AG04449 (cell line): Measurements from ENCODE around the gene PPP2R2C.

Source experiments
- CTCF ChIA-PET: fragments of 350-600 bp; formaldehyde crosslinking; extraction: SDS; loops from one replicate; lab custom pipeline; 2021; ENCODE audit warnings: antibody characterized with exemption; lab: Yijun Ruan, JAX
- POLR2A ChIA-PET: fragments of 400-600, 350-600 bp; formaldehyde crosslinking; extraction: SDS; loops from one replicate; lab custom pipeline; 2020; ENCODE audit warnings: antibody characterized with exemption, inconsistent platforms; lab: Yijun Ruan, JAX
- DNase-seq: peaks from one replicate; pipeline ENCODE4 v3.0.0-alpha.2; 2010; ENCODE audit warnings: low read depth, low spot score
- H3K4me3 ChIP-seq: 2 replicates; pipeline ENCODE4 v1.5.1; 2011; ENCODE audit warnings: low read depth, mild to moderate bottlenecking, control low read depth, low read length
- CTCF ChIP-seq: IDR thresholded peaks from one replicate; pipeline ENCODE4 v1.5.1; 2011; ENCODE audit warnings: mild to moderate bottlenecking, moderate library complexity, low read length, control low read depth, inconsistent platforms; ENCODE audit not compliant: insufficient read depth; ENCODE audit errors: missing control alignments

PPP2R2C gene

GRCh38 chr4:6329478-6330383 is 142.7 kb downstream of the PPP2R2C start:
- CTCF ChIA-PET: interaction anchor here (1.5 to 23.8 kb wide), 5 partner anchors 9 to 217 kb away, joined by 3 to 1359 read pairs (median 35); partner anchors contain the start of gene WFS1

GRCh38 chr4:6328526-6328925 is 143.9 kb downstream of the PPP2R2C start:
- TF ChIP-seq CTCF: no peak
- no peak for DNase-seq
- H3K4me3 ChIP-seq: no peak overlapping the region
- ChIA-PET CTCF (interaction anchor here (0.7 to 23.8 kb wide), 10 partner anchors 8 to 331 kb away, joined by 3 to 1359 read pairs (median 6); partner anchors contain the start of gene WFS1), POLR2A (no interaction called here)

More at GRCh38 chr4:6329478-6330383, 142.7 kb downstream of the PPP2R2C start:
- no peak overlapping the region for H3K4me3 ChIP-seq
- DNase-seq: no peak
- no peak for TF ChIP-seq CTCF
- POLR2A ChIA-PET: no interaction called here

GRCh38 chr4:6327220-6327917 is 145.0 kb downstream of the PPP2R2C start:
- H3K4me3 ChIP-seq: no peak overlapping the region
- no peak for DNase-seq
- TF ChIP-seq CTCF: peak; percentile 95
- ChIA-PET POLR2A (no interaction called here), CTCF (interaction anchor here (0.7 to 23.8 kb wide), 21 partner anchors 8 to 332 kb away, joined by 3 to 1359 read pairs (median 4); partner anchors contain the start of gene WFS1)

- CTCF ChIA-PET: interaction anchor here (0.8 to 23.8 kb wide), 12 partner anchors 11 to 329 kb away, joined by 3 to 1359 read pairs (median 6); partner anchors contain the start of gene WFS1
- POLR2A ChIA-PET: no interaction called here
- DNase-seq: no peak
- no peak overlapping the region for H3K4me3 ChIP-seq
- no peak for TF ChIP-seq CTCF
Measured at GRCh38 chr4:6326312-6327060, 145.9 kb downstream of the PPP2R2C start.

- POLR2A ChIA-PET: no interaction called here
- H3K4me3 ChIP-seq: no peak overlapping the region
- DNase-seq: no peak
- no peak for TF ChIP-seq CTCF
- CTCF ChIA-PET: interaction anchor here (1.5 to 23.8 kb wide), 5 partner anchors 10 to 328 kb away, joined by 3 to 1359 read pairs (median 9); partner anchors contain the start of gene WFS1
Measured at GRCh38 chr4:6325788-6326290, 146.6 kb downstream of the PPP2R2C start.
